ENCODE measurements around the gene PCDHGB7.
"Not testable (repeated sequence)": the region's sequence is repeated elsewhere in the genome, so short reads cannot be mapped to it uniquely, and the experiment has no call there.

PCDHGB7 gene

DNA sequence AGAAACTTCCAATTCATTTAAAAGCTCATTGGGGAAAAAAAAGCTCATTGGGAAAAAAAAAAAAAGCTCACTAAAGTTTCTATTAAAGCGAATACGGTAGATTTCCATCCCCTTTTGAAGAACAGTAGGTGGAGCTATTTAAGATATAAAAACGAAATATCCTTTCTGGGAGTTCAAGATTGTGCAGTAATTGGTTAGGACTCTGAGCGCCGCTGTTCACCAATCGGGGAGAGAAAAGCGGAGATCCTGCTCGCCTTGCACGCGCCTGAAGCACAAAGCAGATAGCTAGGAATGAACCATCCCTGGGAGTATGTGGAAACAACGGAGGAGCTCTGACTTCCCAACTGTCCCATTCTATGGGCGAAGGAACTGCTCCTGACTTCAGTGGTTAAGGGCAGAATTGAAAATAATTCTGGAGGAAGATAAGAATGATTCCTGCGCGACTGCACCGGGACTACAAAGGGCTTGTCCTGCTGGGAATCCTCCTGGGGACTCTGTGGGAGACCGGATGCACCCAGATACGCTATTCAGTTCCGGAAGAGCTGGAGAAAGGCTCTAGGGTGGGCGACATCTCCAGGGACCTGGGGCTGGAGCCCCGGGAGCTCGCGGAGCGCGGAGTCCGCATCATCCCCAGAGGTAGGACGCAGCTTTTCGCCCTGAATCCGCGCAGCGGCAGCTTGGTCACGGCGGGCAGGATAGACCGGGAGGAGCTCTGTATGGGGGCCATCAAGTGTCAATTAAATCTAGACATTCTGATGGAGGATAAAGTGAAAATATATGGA lies 13.0 kb downstream of the PCDHGB7 start, which contains the start of gene PCDHGA12:
Gene PCDHGA12, plus strand, starts transcription at position 176 of the 782 bp plus-strand sequence. Its CDS starts 253 bp downstream, at position 429.
- peak; percentile 27 for DNase-seq (ENCODE audit: low read depth)

DNA sequence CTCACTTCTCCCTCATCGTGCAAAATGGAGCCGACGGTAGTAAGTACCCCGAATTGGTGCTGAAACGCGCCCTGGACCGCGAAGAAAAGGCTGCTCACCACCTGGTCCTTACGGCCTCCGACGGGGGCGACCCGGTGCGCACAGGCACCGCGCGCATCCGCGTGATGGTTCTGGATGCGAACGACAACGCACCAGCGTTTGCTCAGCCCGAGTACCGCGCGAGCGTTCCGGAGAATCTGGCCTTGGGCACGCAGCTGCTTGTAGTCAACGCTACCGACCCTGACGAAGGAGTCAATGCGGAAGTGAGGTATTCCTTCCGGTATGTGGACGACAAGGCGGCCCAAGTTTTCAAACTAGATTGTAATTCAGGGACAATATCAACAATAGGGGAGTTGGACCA lies 13.8 kb downstream of the PCDHGB7 start:
- DNase-seq (ENCODE audit: low read depth), result no peak

DNA sequence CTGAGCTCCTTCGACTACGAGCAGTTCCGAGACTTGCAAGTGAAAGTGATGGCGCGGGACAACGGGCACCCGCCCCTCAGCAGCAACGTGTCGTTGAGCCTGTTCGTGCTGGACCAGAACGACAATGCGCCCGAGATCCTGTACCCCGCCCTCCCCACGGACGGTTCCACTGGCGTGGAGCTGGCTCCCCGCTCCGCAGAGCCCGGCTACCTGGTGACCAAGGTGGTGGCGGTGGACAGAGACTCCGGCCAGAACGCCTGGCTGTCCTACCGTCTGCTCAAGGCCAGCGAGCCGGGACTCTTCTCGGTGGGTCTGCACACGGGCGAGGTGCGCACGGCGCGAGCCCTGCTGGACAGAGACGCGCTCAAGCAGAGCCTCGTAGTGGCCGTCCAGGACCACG lies 14.8 kb downstream of the PCDHGB7 start:
- not testable (repeated sequence) for DNase-seq (ENCODE audit: low read depth)

DNA sequence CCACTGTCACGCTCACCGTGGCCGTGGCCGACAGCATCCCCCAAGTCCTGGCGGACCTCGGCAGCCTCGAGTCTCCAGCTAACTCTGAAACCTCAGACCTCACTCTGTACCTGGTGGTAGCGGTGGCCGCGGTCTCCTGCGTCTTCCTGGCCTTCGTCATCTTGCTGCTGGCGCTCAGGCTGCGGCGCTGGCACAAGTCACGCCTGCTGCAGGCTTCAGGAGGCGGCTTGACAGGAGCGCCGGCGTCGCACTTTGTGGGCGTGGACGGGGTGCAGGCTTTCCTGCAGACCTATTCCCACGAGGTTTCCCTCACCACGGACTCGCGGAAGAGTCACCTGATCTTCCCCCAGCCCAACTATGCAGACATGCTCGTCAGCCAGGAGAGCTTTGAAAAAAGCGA lies 15.2 kb downstream of the PCDHGB7 start:
- not testable (repeated sequence) for DNase-seq (ENCODE audit: low read depth)

DNA sequence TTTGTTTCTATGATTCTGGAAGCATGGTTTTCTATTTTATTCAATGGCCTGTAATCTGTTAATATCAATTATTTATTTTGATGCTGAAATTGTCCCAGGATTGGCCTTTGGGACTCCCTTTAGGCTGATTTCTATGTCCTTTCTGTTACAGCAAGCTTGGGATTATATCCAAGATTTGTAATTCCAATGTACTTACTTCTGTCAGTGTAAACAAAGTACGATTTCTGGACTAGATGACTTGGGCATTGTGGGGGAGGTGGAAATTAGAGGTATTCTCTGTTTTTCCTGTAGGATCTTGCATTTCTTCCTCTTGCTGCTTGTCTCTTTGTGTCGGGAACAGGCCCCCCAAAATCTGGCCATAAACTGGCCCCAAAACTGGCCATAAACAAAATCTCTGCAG lies 16.5 kb downstream of the PCDHGB7 start:
- DNase-seq (ENCODE audit: low read depth), result peak; percentile 43

DNA sequence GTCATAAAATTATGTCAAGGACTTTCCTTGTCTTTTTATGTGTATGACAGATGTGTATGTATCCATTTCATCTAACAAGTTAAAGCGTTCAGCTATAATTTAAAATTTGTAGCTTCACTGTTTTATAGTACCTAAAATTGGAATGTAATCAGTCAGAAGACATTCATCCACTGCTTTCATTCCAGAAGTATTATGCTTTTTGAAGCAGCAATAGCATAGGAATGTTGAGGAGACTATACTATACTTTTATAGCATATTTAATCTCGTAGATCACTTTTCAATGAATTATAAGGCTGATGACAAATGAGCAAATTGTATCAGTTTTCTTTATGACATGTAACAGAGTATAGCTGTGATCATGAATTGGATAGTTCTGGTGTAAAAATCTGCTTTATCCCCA lies 19.7 kb downstream of the PCDHGB7 start:
- peak; percentile 50 for DNase-seq (ENCODE audit: low read depth)

DNA sequence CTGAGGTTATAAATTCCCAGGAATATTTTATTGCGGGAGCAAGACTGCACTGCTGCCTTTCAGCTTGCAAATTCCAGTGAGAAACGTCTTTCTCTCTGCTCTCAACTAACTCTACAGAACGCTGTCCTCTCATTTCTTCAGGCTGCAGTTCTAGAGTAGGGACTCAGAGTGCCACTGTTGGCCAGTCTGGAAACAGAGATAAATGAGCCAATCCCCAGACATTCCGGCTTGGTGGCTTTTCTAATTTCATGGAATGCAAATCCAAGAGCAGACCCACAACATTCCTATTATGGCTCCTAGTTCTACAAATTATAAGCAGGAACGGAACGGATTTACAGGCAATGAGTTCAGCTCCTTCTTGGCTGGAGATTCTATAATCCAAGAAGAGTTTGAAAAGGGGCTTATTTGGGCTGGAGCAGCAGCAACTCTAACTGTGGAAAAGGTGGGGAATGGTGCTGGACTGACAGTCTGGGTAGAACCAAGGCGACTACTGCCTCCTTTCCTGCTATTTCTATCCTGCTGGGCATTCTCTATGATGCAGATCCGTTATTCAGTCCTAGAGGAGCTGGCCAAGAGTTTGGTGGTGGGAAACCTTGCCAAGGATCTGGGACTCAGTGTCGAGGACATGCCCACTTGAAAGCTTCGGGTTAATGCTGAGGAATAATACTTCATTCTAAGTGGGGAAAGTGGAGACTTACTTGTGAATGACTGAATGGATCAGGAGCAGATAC lies 22.1 kb downstream of the PCDHGB7 start:
- DNase-seq (ENCODE audit: low read depth), result peak; percentile 48

DNA sequence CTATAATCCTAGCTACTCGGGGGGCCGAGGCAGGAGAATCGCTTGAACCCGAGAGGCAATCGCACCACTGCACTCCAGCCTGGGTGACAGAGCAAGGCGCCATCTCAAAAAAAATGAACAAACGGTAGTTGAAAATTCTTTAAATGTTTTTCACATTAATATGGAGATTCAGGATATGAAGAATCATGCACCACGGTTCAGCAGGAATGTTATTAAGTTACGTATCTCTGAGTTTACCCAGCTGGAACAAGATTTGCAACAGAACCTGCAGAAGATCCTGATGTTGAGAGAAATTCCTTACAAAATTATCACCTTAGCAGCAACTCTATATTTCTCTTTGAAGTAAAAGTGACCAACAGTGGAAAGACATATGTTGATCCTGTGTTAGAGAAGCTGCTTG lies 22.9 kb downstream of the PCDHGB7 start:
- DNase-seq (ENCODE audit: low read depth), result no peak

DNA sequence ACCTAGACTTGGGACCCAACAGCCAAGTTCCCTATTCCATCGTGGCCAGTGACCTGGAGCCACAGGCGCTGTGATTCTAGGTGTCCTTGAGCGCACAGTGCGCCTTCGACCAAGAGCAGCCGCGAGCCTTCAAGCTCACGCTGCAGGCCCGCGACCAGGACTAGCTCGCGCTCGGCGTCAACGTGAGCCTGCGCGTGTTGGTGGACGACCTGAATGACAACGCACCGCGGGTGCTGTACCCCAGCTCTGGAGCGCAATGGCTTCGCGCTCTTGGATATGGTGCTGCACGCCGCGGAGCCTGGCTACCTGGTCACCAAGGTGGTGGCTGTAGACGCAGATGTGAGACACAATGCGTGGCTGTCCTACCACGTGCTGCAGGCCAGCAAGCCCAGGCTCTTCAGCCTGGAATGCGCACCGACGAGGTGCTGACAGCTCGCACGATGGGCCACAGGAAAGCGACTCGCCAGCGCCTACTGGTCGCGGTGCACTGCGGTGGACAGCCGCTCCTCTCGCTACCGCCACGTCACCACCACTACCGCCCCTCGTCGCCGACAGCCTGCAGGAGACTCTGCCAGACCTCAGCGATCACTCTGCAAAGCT lies 24.2 kb downstream of the PCDHGB7 start:
- no peak for DNase-seq (ENCODE audit: low read depth)

DNA sequence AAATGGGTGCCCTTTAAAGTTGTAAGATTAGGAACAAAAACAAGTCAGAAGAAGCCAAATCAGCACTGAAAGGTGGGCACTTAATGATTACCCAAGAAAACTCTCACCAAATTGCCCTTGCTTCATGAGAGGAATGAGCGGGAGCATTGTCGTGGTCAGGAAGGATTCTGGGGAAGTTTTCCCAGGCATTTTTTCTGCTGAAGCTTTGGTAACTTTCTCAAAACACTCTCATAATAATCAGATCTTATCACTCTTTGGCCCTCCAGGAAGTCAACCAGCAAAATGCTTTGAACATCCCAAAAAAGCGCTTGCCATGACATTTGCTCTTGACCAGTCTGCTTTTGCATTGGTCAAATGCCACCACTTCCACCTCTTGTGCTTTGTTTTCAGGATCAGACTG lies 47.9 kb downstream of the PCDHGB7 start:
- DNase-seq (ENCODE audit: low read depth), result peak; percentile 90

Measured in EH (cell line).